LNCaP clone FGC (cell line): ENCODE data around the gene CCNK.
A peak's percentile ranks its signal among the peaks of the same experiment; 100 is the strongest.

Experiments
- DNase-seq: peaks from one replicate; pipeline ENCODE4 v3.0.0-alpha.2; 2011; ENCODE audit warnings: low read depth
- H3K4me3 ChIP-seq: 2 replicates; pipeline ENCODE4 v1.5.1; 2011; ENCODE audit warnings: mild to moderate bottlenecking, low read depth, low read length, control low read depth
- TF ChIP-seq, protein P1 (sequence below): IDR thresholded peaks from 2 replicates; pipeline ENCODE4 v1.5.1; 2012; ENCODE audit warnings: mild to moderate bottlenecking; ENCODE audit not compliant: control insufficient read depth, insufficient read depth; ENCODE audit errors: extremely low read depth

CCNK gene

DNA sequence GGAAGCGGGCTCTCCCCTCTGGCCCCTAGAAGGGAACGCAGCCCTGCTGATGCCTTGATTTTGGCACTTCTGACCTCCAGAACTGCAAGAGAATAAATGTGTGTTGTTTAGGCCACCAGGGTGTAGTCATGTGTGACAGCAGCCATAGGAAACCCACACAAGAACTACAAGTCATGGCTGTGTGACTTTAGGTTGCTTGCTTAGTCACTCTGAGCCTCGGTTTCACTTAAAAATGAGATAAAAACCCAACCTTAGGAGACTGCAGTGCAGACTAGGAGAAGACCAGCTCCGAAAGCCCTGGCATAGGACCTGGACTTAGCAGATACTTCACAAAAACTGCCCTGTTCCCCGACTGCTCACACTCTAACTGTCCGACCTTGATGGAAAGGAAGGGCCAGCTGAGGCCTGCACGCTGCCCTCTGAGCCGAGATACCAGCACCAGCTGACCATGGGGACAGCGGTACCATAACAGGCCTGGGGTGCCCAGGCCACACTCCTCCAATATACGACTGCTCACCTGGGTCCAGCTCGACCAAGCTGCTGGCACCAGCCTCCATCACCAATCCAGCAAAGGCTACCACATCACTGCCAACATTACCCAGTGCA, 69.3 kb downstream of the CCNK start:
- TF ChIP-seq, protein P1, sequence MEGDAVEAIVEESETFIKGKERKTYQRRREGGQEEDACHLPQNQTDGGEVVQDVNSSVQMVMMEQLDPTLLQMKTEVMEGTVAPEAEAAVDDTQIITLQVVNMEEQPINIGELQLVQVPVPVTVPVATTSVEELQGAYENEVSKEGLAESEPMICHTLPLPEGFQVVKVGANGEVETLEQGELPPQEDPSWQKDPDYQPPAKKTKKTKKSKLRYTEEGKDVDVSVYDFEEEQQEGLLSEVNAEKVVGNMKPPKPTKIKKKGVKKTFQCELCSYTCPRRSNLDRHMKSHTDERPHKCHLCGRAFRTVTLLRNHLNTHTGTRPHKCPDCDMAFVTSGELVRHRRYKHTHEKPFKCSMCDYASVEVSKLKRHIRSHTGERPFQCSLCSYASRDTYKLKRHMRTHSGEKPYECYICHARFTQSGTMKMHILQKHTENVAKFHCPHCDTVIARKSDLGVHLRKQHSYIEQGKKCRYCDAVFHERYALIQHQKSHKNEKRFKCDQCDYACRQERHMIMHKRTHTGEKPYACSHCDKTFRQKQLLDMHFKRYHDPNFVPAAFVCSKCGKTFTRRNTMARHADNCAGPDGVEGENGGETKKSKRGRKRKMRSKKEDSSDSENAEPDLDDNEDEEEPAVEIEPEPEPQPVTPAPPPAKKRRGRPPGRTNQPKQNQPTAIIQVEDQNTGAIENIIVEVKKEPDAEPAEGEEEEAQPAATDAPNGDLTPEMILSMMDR, result no peak
- H3K4me3 ChIP-seq, result no peak overlapping the region
- no peak for DNase-seq

DNA sequence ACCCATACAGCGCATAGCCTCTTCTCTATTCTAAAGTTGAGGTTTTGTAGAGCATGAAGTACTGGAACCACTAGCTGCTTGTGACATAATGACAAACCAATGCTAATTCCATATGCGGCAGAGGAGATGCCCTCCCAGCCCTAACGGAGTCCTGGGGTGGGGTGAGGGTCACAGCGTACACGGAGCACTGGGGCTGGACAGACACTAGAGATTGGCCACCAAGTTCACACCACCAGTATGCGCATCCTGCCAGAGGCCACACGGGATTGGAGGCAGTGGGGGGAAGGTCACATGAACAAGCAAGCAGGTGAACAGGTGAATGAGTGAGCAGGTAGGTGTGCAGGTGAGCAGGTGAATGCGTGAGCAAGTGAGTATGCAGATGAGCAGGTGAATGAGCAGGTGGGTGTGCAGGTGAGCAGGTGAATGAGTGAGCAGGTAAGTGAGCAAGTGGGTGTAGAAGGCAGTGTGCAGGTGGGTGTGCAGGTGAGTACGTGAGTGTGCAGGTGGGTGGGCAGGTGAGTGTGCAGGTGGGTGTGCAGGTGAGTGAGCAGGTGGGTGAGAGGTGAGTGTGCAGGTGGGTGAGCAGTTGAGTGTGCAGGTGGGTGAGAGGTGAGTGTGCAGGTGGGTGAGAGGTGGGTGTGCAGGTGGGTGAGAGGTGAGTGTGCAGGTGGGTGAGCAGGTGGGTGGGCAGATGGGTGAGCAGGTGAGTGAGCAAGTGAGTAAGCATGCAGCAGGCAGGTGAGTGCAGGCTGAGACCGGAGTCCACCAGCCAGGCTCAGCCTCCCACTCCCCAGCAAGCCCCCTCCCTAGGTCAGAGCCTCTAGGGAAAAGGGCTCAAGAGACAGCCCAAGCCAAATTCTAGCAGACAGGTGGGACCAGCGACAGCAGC, 70.1 kb downstream of the CCNK start:
- DNase-seq, result no peak
- TF ChIP-seq, protein P1, result no peak
- no peak overlapping the region for H3K4me3 ChIP-seq

DNA sequence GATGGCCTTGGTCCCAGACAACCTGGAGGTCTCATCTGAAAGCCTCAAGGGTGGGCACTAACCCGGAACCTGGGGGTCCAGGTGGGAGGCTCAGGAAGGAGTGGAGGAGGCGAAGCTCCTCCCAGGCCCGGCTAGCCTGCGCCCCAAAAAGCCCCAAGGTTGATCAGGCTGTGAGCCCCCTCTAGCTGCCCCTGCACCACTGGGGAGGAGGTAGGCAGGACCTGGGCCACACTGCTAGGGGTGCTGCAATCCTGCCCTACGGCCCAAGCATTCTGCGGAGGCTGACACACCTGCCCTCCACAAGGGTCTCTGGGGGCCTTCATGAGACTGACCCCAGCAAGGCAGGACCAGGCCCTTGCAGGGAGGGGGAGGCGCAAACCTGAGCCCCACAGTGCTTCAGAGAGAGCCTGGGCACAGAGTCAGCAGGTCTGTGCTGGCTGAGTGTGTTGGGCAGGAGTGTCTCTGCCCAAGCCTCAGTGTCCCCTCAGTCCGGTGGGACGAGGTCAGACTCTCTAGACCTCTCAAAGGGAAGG, 70.9 kb downstream of the CCNK start:
- TF ChIP-seq, protein P1, result no peak

DNA sequence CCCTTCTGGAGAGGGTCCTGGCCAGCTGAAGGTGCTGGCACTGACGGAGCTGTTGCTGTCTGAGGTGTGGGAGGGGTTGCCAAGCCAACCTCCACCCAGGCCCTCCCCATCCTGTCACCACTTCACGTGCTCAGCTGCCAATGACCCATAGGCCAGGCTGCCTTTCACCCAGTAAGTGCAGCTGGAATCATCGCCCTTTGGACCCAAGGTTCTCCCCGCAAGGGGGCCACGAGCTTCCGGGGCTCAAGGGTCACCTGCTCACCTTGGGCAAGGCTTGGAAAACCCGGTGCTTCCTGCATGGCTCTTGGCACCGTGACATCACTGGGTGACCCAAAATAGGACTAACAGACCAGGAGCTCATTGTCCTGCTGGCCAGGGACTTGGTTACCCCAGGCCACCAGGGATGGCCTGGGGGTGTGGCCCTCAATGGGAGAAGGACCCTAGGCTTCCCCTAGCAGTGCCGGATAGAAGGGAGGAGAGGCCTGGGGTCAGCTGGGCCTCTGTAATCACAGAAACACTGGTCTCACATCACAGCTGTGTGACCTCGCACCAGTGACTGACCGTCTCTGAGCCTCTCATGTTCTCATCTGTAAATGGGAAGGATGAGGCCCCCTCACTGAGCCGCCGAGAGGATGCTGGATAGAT, 71.5 kb downstream of the CCNK start:
- DNase-seq, result no peak
- TF ChIP-seq, protein P1, result no peak
- no peak overlapping the region for H3K4me3 ChIP-seq

More for the DNA sequence above, 70.9 kb downstream of the CCNK start:
- DNase-seq, result no peak
- H3K4me3 ChIP-seq, result no peak overlapping the region

DNA sequence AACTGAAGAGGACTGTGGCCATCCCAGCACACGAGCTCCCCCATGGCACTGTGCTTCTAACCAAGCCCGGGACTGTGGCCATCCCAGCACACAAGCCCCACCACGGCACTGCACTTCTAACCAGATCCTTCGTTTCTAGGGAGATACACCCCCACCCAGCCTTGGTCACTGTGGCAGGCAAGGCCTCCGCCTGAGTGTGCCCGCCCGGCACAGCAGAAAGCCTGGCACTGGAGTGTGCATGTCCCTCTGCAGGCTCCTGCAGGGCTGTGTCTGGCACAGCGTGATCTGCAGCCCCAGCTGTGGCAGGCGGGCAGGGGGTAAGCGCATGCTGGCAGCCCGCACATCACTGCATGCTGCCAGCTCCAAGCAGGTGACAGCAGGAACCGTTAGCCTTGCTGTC, 73.0 kb downstream of the CCNK start:
- H3K4me3 ChIP-seq, result peak overlapping the region; percentile 28
- no peak for DNase-seq
- TF ChIP-seq, protein P1, result no peak

DNA sequence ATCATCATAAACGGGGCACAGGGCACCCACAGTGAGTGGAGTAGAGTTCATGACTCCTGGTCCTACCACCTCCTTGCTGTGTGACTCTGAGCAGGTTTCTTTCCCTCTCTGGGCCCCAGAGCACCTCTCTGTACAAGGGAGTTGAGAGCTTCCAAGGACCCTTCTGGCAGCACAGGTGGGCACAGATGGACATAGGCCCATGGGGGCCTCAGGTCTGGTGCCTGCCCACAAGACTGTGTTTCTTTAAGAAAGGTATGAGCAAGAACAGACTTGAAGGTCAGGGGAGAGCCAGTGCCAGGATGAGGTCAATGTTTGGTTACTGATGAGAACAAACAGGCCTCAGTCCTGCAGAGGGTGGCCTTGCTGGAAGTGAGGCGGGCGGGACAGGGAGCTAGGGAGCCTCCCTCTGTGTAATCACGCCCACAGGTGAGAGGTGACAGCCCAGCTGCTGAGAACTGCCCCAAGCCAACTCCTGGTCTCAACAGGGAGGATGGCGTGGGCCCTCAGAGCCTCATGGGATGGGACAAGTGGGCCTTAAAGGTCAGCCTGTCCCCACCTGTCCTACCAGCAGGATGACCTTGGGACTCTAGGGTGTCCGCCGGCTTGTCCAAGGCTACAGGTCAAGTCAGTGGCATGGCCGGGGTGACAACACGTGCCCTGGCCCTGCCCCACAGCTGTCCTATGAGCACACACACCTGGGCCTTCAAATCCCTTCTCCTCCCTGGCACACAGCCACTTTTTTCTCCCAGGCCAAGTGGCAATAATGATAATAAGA, 73.7 kb downstream of the CCNK start:
- TF ChIP-seq, protein P1, result no peak
- peak; percentile 96 for DNase-seq
- peak overlapping the region; percentile 28 for H3K4me3 ChIP-seq
